Fibroblast of villous mesenchyme (primary cell): ENCODE data around the gene VWA7. TPM values are rescaled to one million over a fixed set of nuclear protein-coding genes. Genes with fewer than 3 reads are reported as not detected.

ENCODE experiments used
- DNase-seq: peaks from one replicate; pipeline ENCODE4 v3.0.0-alpha.2; 2010; ENCODE audit warnings: low read depth
- H3K4me3 ChIP-seq: 2 replicates; pipeline ENCODE4 v1.5.1; 2011; ENCODE audit warnings: low read depth, mild to moderate bottlenecking, low read length
- CTCF ChIP-seq: IDR thresholded peaks from 2 replicates; pipeline ENCODE4 v1.5.1; 2012; ENCODE audit warnings: low read depth, mild to moderate bottlenecking, low read length; ENCODE audit not compliant: insufficient read depth
- small RNA-seq: library from RNA; depleted of rRNA; stranded (forward); fragments of <200 nt; gene quantifications from one replicate; pipeline ENCODE3, GENCODE V24; 2012
- total RNA-seq: library from RNA; depleted of rRNA; stranded (reverse); fragments of >200 nt; gene quantifications from 2 replicates; pipeline ENCODE4 v1.2.3, GENCODE V29; 2012

The VWA7 gene
- total RNA-seq, 1 donor: under 0.01 TPM

- no peak for DNase-seq
- TF ChIP-seq CTCF: no peak
These were observed 58.1 kb downstream of the VWA7 start for GRCh38 chr6:31719001-31719400.

GRCh38 chr6:31718265-31718664 lies 58.9 kb downstream of the VWA7 start:
- no peak for DNase-seq
- TF ChIP-seq CTCF: no peak
- no peak overlapping the region for H3K4me3 ChIP-seq

More at GRCh38 chr6:31719001-31719400, 58.1 kb downstream of the VWA7 start:
- H3K4me3 ChIP-seq: no peak overlapping the region

GRCh38 chr6:31717499-31718222 lies 59.5 kb downstream of the VWA7 start:
- no peak overlapping the region for H3K4me3 ChIP-seq
- TF ChIP-seq CTCF: no peak
- DNase-seq: no peak

Small RNAs within 50 kb of the gene (small RNA-seq; reads per million reads assigned to genes)
- not detected for gene MSH5-SAPCD1
- gene RF00019: not detected
- gene RNU6-850P: not detected
- gene SAPCD1: not detected

Other genes with a start within 250 kb of the VWA7 start
- not detected in 2 replicates for gene MCCD1, start 248.4 kb downstream of the VWA7 start, total RNA-seq
- gene DDX39B, start 235.3 kb downstream of the VWA7 start, total RNA-seq: 407 and 463 TPM in 2 replicates
- gene ATP6V1G2, start 230.7 kb downstream of the VWA7 start, total RNA-seq: 1.3 and 3.0 TPM in 2 replicates
- 12.5 and 20.3 TPM in 2 replicates for gene NFKBIL1, start 229.7 kb downstream of the VWA7 start, total RNA-seq
- not detected in 2 replicates for gene LTA, start 205.0 kb downstream of the VWA7 start, total RNA-seq
- under 0.01 TPM in 2 replicates for gene TNF, start 201.8 kb downstream of the VWA7 start, total RNA-seq
- 0.32 TPM in 1 of 2 replicates, not detected in the other for gene LTB, start 194.9 kb downstream of the VWA7 start, total RNA-seq
- not detected in 2 replicates for gene LST1, start 191.1 kb downstream of the VWA7 start, total RNA-seq
- gene NCR3, start 184.3 kb downstream of the VWA7 start, total RNA-seq: not detected in 2 replicates
- gene AIF1, start 162.1 kb downstream of the VWA7 start, total RNA-seq: not detected in 2 replicates
- gene PRRC2A, start 156.6 kb downstream of the VWA7 start, total RNA-seq: 75.4 and 84.2 TPM in 2 replicates
- 123 and 166 TPM in 2 replicates for gene BAG6, start 124.7 kb downstream of the VWA7 start, total RNA-seq
- gene APOM, start 121.4 kb downstream of the VWA7 start, total RNA-seq: 0.43 and 0.97 TPM in 2 replicates
- 20.7 and 21.9 TPM in 2 replicates for gene C6orf47, start 116.5 kb downstream of the VWA7 start, total RNA-seq
- 16.1 and 20.7 TPM in 2 replicates for gene GPANK1, start 112.3 kb downstream of the VWA7 start, total RNA-seq
- gene CSNK2B, start 111.2 kb downstream of the VWA7 start, total RNA-seq: 136 and 144 TPM in 2 replicates
- 3.2 and 3.9 TPM in 2 replicates for gene LY6G5B, start 107.4 kb downstream of the VWA7 start, total RNA-seq
- 0.43 and 0.64 TPM in 2 replicates for gene LY6G5C, start 96.3 kb downstream of the VWA7 start, total RNA-seq
- gene ABHD16A, start 74.0 kb downstream of the VWA7 start, total RNA-seq: 43.2 and 76.0 TPM in 2 replicates
- gene LY6G6F, start 70.5 kb downstream of the VWA7 start, total RNA-seq: not detected in 2 replicates
- not detected in 2 replicates for gene LY6G6D, start 62.0 kb downstream of the VWA7 start, total RNA-seq
- gene LY6G6C, start 55.6 kb downstream of the VWA7 start, total RNA-seq: not detected in 2 replicates
- not detected in 2 replicates for gene MPIG6B, start 54.0 kb downstream of the VWA7 start, total RNA-seq
- 60.5 and 68.0 TPM in 2 replicates for gene DDAH2, start 48.0 kb downstream of the VWA7 start, total RNA-seq
- 586 and 701 TPM in 2 replicates for gene CLIC1, start 40.8 kb downstream of the VWA7 start, total RNA-seq
- gene MSH5, start 37.3 kb downstream of the VWA7 start, total RNA-seq: 9.5 and 13.9 TPM in 2 replicates
- 0.43 and 1.3 TPM in 2 replicates for gene SAPCD1, start 14.7 kb downstream of the VWA7 start, total RNA-seq
- gene VARS1, start 18.4 kb upstream of the VWA7 start, total RNA-seq: 60.0 and 73.1 TPM in 2 replicates
- gene LSM2, start 29.6 kb upstream of the VWA7 start, total RNA-seq: 21.6 and 23.7 TPM in 2 replicates
- gene HSPA1L, start 38.0 kb upstream of the VWA7 start, total RNA-seq: 0.86 and 0.97 TPM in 2 replicates
- gene HSPA1A, start 38.2 kb upstream of the VWA7 start, total RNA-seq: 77.0 and 132 TPM in 2 replicates
- 84.4 and 148 TPM in 2 replicates for gene HSPA1B, start 50.4 kb upstream of the VWA7 start, total RNA-seq
- 70.8 and 77.6 TPM in 2 replicates for gene NEU1, start 85.5 kb upstream of the VWA7 start, total RNA-seq
- not detected in 2 replicates for gene SLC44A4, start 101.7 kb upstream of the VWA7 start, total RNA-seq
- 38.0 and 42.7 TPM in 2 replicates for gene EHMT2, start 120.4 kb upstream of the VWA7 start, total RNA-seq
- 1.9 and 3.0 TPM in 2 replicates for gene ZBTB12, start 124.8 kb upstream of the VWA7 start, total RNA-seq
- gene C2, start 150.4 kb upstream of the VWA7 start, total RNA-seq: 1.3 and 2.3 TPM in 2 replicates
- 3.5 and 12.1 TPM in 2 replicates for gene CFB, start 168.8 kb upstream of the VWA7 start, total RNA-seq
- gene NELFE, start 181.6 kb upstream of the VWA7 start, total RNA-seq: 106 and 120 TPM in 2 replicates
- gene SKIC2, start 181.8 kb upstream of the VWA7 start, total RNA-seq: 52.2 and 58.9 TPM in 2 replicates
- gene DXO, start 194.8 kb upstream of the VWA7 start, total RNA-seq: 14.2 and 21.9 TPM in 2 replicates
- gene C4A, start 204.7 kb upstream of the VWA7 start, total RNA-seq: 6.0 and 13.9 TPM in 2 replicates
- 6.8 and 9.9 TPM in 2 replicates for gene C4B, start 237.5 kb upstream of the VWA7 start, total RNA-seq